Lower leg skin (tissue), 4 donors: ENCODE results near the gene RBL1. TPM values are rescaled to one million over a fixed set of nuclear protein-coding genes. Genes with fewer than 3 reads are reported as not detected.
A peak's percentile ranks its signal among the peaks of the same experiment; 100 is the strongest.

ENCODE experiments used
- DNase-seq, 2 donors: peaks; one replicate each; pipeline ENCODE4 v3.0.0-alpha.2; 2019; ENCODE audit warnings: low spot score in 2 of 2
- H3K4me3 ChIP-seq: fragments of 200-600 bp; sonication (generic); 2 replicates; pipeline ENCODE4 v1.5.1; 2017; ENCODE audit warnings: mild to moderate bottlenecking, low read depth; ENCODE audit not compliant: poor library complexity, severe bottlenecking
- CTCF ChIP-seq, 3 donors: fragments of 450-650 bp; IDR thresholded peaks; one replicate each; pipeline ENCODE4 v1.5.1; 2016; ENCODE audit warnings: antibody characterized with exemption in 3 of 3, mild to moderate bottlenecking in 3 of 3, moderate library complexity in 2 of 3
- POLR2A ChIP-seq, 2 donors: fragments of 450-650 bp; IDR thresholded peaks; one replicate each; pipeline ENCODE4 v1.6.1; 2016 to 2017; ENCODE audit warnings: antibody characterized with exemption in 2 of 2, mild to moderate bottlenecking in 1 of 2, moderate library complexity in 1 of 2
- WGBS, 2 donors: methylation state at CpG; one replicate each; pipeline ENCODE4 v1.1.5; 2018; 5-methylcytosine and 5-hydroxymethylcytosine counted together
- intact Hi-C: fragments of 100-400 bp; cut with DNase I; formaldehyde crosslinking; loops from one replicate; pipeline ENCODE4 v1.15.0; 2023; ENCODE audit warnings: low total_unique reads
- total RNA-seq, 4 donors: library from RNA; depleted of rRNA; stranded (reverse); fragments of >200 nt; gene quantifications; one replicate each; pipeline ENCODE4 v1.1.0, GENCODE V29; 2016

The RBL1 gene
- total RNA-seq, 4 donors from 2014 or later = 3.4 to 5.3 (median 4.8) TPM

GRCh38 chr20:37114012-37114411, 18.2 kb upstream of the RBL1 start:
- TF ChIP-seq POLR2A (IDR thresholded peaks at IDR 0.05) (no peak), CTCF (IDR thresholded peaks at IDR 0.05) (no peak)
- intact Hi-C loops = no loop called here

GRCh38 chr20:37111926-37112455, 16.2 kb upstream of the RBL1 start:
- DNase-seq = no peak
- intact Hi-C loops = no loop called here
- no peak overlapping the region for H3K4me3 ChIP-seq
- TF ChIP-seq CTCF (IDR thresholded peaks at IDR 0.05) (no peak), POLR2A (IDR thresholded peaks at IDR 0.05) (no peak)
- WGBS, 2 donors = 92% methylated on average over 2 of the region's 2 CpGs

More at GRCh38 chr20:37114012-37114411, 18.2 kb upstream of the RBL1 start:
- WGBS, 2 donors = 69 to 70% methylated on average over 8 of the region's 8 CpGs
- DNase-seq = no peak
- no peak overlapping the region for H3K4me3 ChIP-seq

- WGBS, 2 donors = 90 to 92% methylated on average over 4 of the region's 4 CpGs
- intact Hi-C loops = no loop called here
- TF ChIP-seq CTCF (IDR thresholded peaks at IDR 0.05) (no peak), POLR2A (IDR thresholded peaks at IDR 0.05) (no peak)
- peak in 1 of 2 donors; percentile 20 for DNase-seq
- H3K4me3 ChIP-seq = no peak overlapping the region
These were observed 12.9 kb upstream of the RBL1 start for GRCh38 chr20:37108676-37109075.

- TF ChIP-seq POLR2A (IDR thresholded peaks at IDR 0.05) (no peak), CTCF (IDR thresholded peaks at IDR 0.05) (no peak)
- intact Hi-C loops = no loop called here
- 90 to 94% methylated on average over 6 of the region's 6 CpGs for WGBS, 2 donors
- DNase-seq = peak in 1 of 2 donors; percentile 81
- H3K4me3 ChIP-seq = no peak overlapping the region
These were observed 6.8 kb upstream of the RBL1 start for GRCh38 chr20:37102571-37102970.

GRCh38 chr20:37096415-37097041, 731 bp upstream of the RBL1 start:
- peak in 1 of 2 donors; percentile 49 for DNase-seq
- WGBS, 2 donors = 68 to 72% methylated on average over 11 of the region's 11 CpGs
- TF ChIP-seq POLR2A (IDR thresholded peaks at IDR 0.05) (no peak), CTCF (IDR thresholded peaks at IDR 0.05) (no peak)
- no peak overlapping the region for H3K4me3 ChIP-seq
- intact Hi-C loops = no loop called here
